K562 (cell line): ENCODE measurements around the gene CD79A. TPM values are rescaled to one million over a fixed set of nuclear protein-coding genes. Genes with fewer than 3 reads are reported as not detected.

ENCODE experiments used
- ATAC-seq: fragments of 200-7000 bp; cut with Tn5 transposase; 3 replicates; pipeline ENCODE4 v1.9.1; 2020; ENCODE audit warnings: moderate library complexity
- BruUV-seq: library from RNA; stranded (reverse); fragments of 400-500 nt; replicated peaks from 2 replicates; lab custom pipeline; 2021; lab: Mats Ljungman, UMichigan
- CTCF ChIA-PET: fragments of 300-600 bp; formaldehyde crosslinking; extraction: SDS; loops from one replicate; lab custom pipeline; 2021; ENCODE audit warnings: low intra/inter-chr PET ratio; lab: Yijun Ruan, JAX
- POLR2A ChIA-PET: fragments of 300-600, 350-650 bp; sonication (Branson Sonifier 250); formaldehyde crosslinking; extraction: SDS; loops from one replicate; lab custom pipeline; 2021; ENCODE audit warnings: antibody characterized with exemption, inconsistent platforms; lab: Yijun Ruan, JAX
- DNase-seq, 4 experiments: peaks; one replicate each; pipeline versions ENCODE4 v3.0.0 to v3.0.0-alpha.2; 2011 to 2018; ENCODE audit warnings: low spot score in 3 of 4, mixed read lengths in 3 of 4; ENCODE audit errors: extremely low read depth in 1 of 4
- FAIRE-seq: peaks from 2 replicates; lab custom pipeline; 2011; peaks lifted over from hg19 to GRCh38; lab: Jason Lieb, UNC
- H2AFZ ChIP-seq: 2 replicates; pipeline ENCODE4 v1.6.0; 2011; ENCODE audit warnings: low read depth, low read length, control low read depth, inconsistent platforms
- H3K27ac ChIP-seq: fragments of 200-600 bp; 3 replicates; pipeline ENCODE4 v1.8.0; 2011; ENCODE audit warnings: low read depth, mild to moderate bottlenecking, control low read depth, inconsistent platforms, low read length, moderate library complexity, mixed read lengths; ENCODE audit errors: extremely low read depth
- H3K27me3 ChIP-seq, 2 experiments: fragments of 300-600 bp in 1 of 2; 2 replicates in 1 of 2; 3 replicates in 1 of 2; pipeline versions ENCODE4 v1.6.0 to v1.8.0; 2011; ENCODE audit warnings: inconsistent platforms in 2 of 2, low read length in 2 of 2, mild to moderate bottlenecking in 1 of 2, mixed read lengths in 1 of 2, moderate library complexity in 1 of 2; ENCODE audit not compliant: control insufficient read depth in 2 of 2, insufficient read depth in 2 of 2
- H3K36me3 ChIP-seq: fragments of 300-600 bp; 3 replicates; pipeline ENCODE4 v1.8.0; 2011; ENCODE audit warnings: mild to moderate bottlenecking, low read length, inconsistent platforms; ENCODE audit not compliant: control insufficient read depth, insufficient read depth
- H3K4me1 ChIP-seq, 2 experiments: fragments of 200-600 bp in 1 of 2; replicated peaks in 1 of 2; 2 replicates in 1 of 2; 3 replicates in 1 of 2; pipeline versions ENCODE4 v1.5.1 to v1.8.0; 2011; ENCODE audit warnings: inconsistent platforms in 2 of 2, low read length in 2 of 2, mild to moderate bottlenecking in 1 of 2, mixed read lengths in 1 of 2, moderate library complexity in 1 of 2; ENCODE audit not compliant: control insufficient read depth in 2 of 2, insufficient read depth in 2 of 2
- H3K4me2 ChIP-seq: 2 replicates; pipeline ENCODE4 v1.6.1; 2011; ENCODE audit warnings: low read length, control low read depth, inconsistent platforms, mixed read lengths; ENCODE audit not compliant: insufficient read depth
- H3K4me3 ChIP-seq: fragments of 200-600 bp; sonication (generic), shearing (Covaris generic); 2 replicates; pipeline ENCODE4 v1.5.1; 2016; ENCODE audit warnings: control low read depth, inconsistent platforms
- H3K79me2 ChIP-seq: fragments of 200-600 bp; 3 replicates; pipeline ENCODE4 v1.8.0; 2011; ENCODE audit warnings: low read length, inconsistent platforms; ENCODE audit not compliant: control insufficient read depth, insufficient read depth
- H3K9ac ChIP-seq, 2 experiments: 2 replicates each; pipeline versions ENCODE4 v1.6.0 to v1.6.1; 2011; ENCODE audit warnings: low read depth in 2 of 2, low read length in 2 of 2, control low read depth in 1 of 2, inconsistent platforms in 1 of 2, mild to moderate bottlenecking in 1 of 2, mixed read lengths in 1 of 2; ENCODE audit not compliant: insufficient read depth in 1 of 2
- H3K9me1 ChIP-seq: one replicate; pipeline ENCODE4 v1.6.0; 2011; ENCODE audit warnings: inconsistent platforms, mild to moderate bottlenecking, low read length, moderate library complexity; ENCODE audit not compliant: control insufficient read depth, insufficient read depth
- H3K9me3 ChIP-seq: replicated peaks from 2 replicates; pipeline ENCODE4 v1.5.1; 2011; ENCODE audit warnings: low read depth, low read length, inconsistent platforms; ENCODE audit not compliant: control insufficient read depth, insufficient read depth
- H4K20me1 ChIP-seq: replicated peaks from 2 replicates; pipeline ENCODE4 v1.6.1; 2011; ENCODE audit warnings: low read length, inconsistent platforms, mixed read lengths; ENCODE audit not compliant: control insufficient read depth, insufficient read depth
- ELF4 ChIP-seq: fragments of 450-650 bp; formaldehyde crosslinking; IDR thresholded peaks from 2 replicates; pipeline ENCODE4 v1.4.0; 2022; ENCODE audit warnings: missing genetic modification characterization
- MAFG ChIP-seq: fragments of 450-650 bp; conservative IDR thresholded peaks from 2 replicates; pipeline ENCODE4 v1.6.1; 2016; ENCODE audit warnings: missing genetic modification characterization, missing compliant biosample characterization
- RBFOX2 ChIP-seq: fragments of 200-400 bp; formaldehyde crosslinking; IDR thresholded peaks from 2 replicates; pipeline ENCODE4 v1.6.1; 2017; ENCODE audit warnings: low read depth, mild to moderate bottlenecking, low read length, moderate library complexity
- RBM15 ChIP-seq: fragments of 200-400 bp; formaldehyde crosslinking; IDR thresholded peaks from 2 replicates; pipeline ENCODE4 v1.6.1; 2018; ENCODE audit warnings: mild to moderate bottlenecking, low read length, moderate library complexity; ENCODE audit not compliant: insufficient read depth
- SIN3A ChIP-seq, 2 experiments: fragments of 150-350 bp in 1 of 2; IDR thresholded peaks; 2 replicates each; pipeline ENCODE4 v1.6.1; 2011 to 2016; ENCODE audit warnings: borderline replicate concordance in 2 of 2, low read depth in 2 of 2, low read length in 2 of 2, mild to moderate bottlenecking in 2 of 2, moderate library complexity in 2 of 2; ENCODE audit not compliant: control insufficient read depth in 1 of 2
- SNRNP70 ChIP-seq: fragments of 200-400 bp; formaldehyde crosslinking; optimal IDR thresholded peaks from 2 replicates; pipeline ENCODE3; 2017; ENCODE audit warnings: low read depth, low read length
- TFAP4 ChIP-seq: sonication (generic); formaldehyde crosslinking; IDR thresholded peaks from 2 replicates; pipeline ENCODE4 v1.8.0; 2022; ENCODE audit warnings: missing genetic modification reagents, mild to moderate bottlenecking, moderate library complexity, borderline replicate concordance
- ZNF583 ChIP-seq: fragments of 250-450 bp; sonication (Bioruptor Pico); IDR thresholded peaks from 2 replicates; pipeline ENCODE4 v1.4.0; 2020
- WGBS: fragments of 100-300 bp; shearing (Covaris generic); methylation state at CpG from one replicate; pipeline ENCODE4 v1.1.6; 2016; ENCODE audit warnings: low coverage, mixed read lengths; ENCODE audit not compliant: insufficient coverage; ENCODE audit errors: missing lambda C conversion rate; 5-methylcytosine and 5-hydroxymethylcytosine counted together
- in situ Hi-C: fragments of 300-500 bp; cut with MboI; formaldehyde crosslinking; loops from 4 replicates; pipeline ENCODE4 v1.15.0; 2018; ENCODE audit warnings: inconsistent platforms, mixed read lengths
- intact Hi-C: fragments of 100-400 bp; cut with micrococcal nuclease; formaldehyde crosslinking; loops from 2 replicates; pipeline ENCODE4 v1.14.2; 2022
- polyA plus RNA-seq, 8 experiments: library from polyadenylated mRNA; depleted of rRNA in 4 of 8; stranded (reverse) in 5 of 8; unstranded in 3 of 8; fragments of >200 nt; fragmentation: Nextera tagmentation in 2 of 8; fragmentation: Illumina TruSeq in 1 of 8; extraction: Ambion mirVana in 2 of 8; extraction: Trizol in 1 of 8; gene quantifications; 2 replicates each; pipeline versions ENCODE4 v1.2.1 to v1.2.3, GENCODE V29; 2011 to 2014; ENCODE audit warnings: inconsistent platforms in 1 of 8, missing spikeins in 1 of 8
- total RNA-seq, 7 experiments: library from RNA; depleted of rRNA in 6 of 7; stranded (reverse); fragments of >200 nt in 6 of 7; fragmentation: Illumina TruSeq in 2 of 7; extraction: Trizol in 2 of 7; gene quantifications; 2 replicates each; pipeline versions ENCODE4 v1.2.1 to v1.2.3, GENCODE V29; 2011 to 2021; ENCODE audit warnings: low replicate concordance in 1 of 7

The CD79A gene
- total and polyA plus RNA-seq, 9 of the 15 experiments (the other 6 are each of a cell fraction or from before 2014, with no cell fraction given) = 0.04 to 0.72 (median 0.17) TPM; not detected in 3

GRCh38 chr19:41897181-41897580 lies 20.1 kb downstream of the CD79A start:
- no TSS peak for BruUV-seq
- Histone ChIP-seq H3K4me3 (no peak overlapping the region), H3K36me3 (peaks cover 79% of the 10 kb centered on the region), H3K27me3 (no peaks in the 10 kb centered on the region), H3K9ac (no peak overlapping the region), H2AFZ (no peak overlapping the region), H3K4me1 (peaks cover 0 to 23% of the 10 kb centered on the region in 2 experiments; a peak in 2 of 5 replicates), H3K4me2 (no peak overlapping the region), H3K27ac (no peak overlapping the region), H3K79me2 (no peaks in the 10 kb centered on the region), H3K9me1 (no peaks in the 10 kb centered on the region), H3K9me3 (no peaks in the 10 kb centered on the region), H4K20me1 (no peaks in the 10 kb centered on the region)
- ChIA-PET POLR2A (no interaction called here), CTCF (no interaction called here)
- no peak for TF ChIP-seq ZNF583 (CRISPR knock-in tag)
- no peak for TF ChIP-seq MAFG
- TF ChIP-seq ELF4 (CRISPR knock-in tag) = no peak
- TF ChIP-seq RBM15 = no peak
- TF ChIP-seq SNRNP70 = no peak
- 75% methylated on average over 2 of the region's 3 CpGs for WGBS
- FAIRE-seq (no peak), DNase-seq (peak in 2 of 4 experiments; percentile 53 to 59), ATAC-seq (peak; percentile 62)
- in situ Hi-C loops (no loop called here), intact Hi-C loops (no loop called here)

- no peak overlapping the region for H3K4me3 ChIP-seq
- in situ Hi-C loops (no loop called here), intact Hi-C loops (no loop called here)
- no peak for ATAC-seq
- H3K27ac ChIP-seq = no peak overlapping the region
- peak overlapping the region in 1 of 2 experiments; percentile 71; a peak in 2 of 4 replicates for H3K9ac ChIP-seq
- ChIA-PET CTCF (no interaction called here), POLR2A (no interaction called here)
- H3K9me3 ChIP-seq = no peaks in the 10 kb centered on the region
- peaks cover 0 to 21% of the 10 kb centered on the region in 2 experiments; a peak in 2 of 5 replicates for H3K4me1 ChIP-seq
- no peak overlapping the region for H3K4me2 ChIP-seq
- peak in 1 of 4 experiments; percentile 12 for DNase-seq
- TF ChIP-seq RBFOX2 = peak; percentile 25; the same call in 1 of the 2 replicates
- no peak for TF ChIP-seq SIN3A (IDR thresholded peaks at IDR 0.05; ENCODE audit: borderline replicate concordance in 2 of 2, control insufficient read depth in 1 of 2, low read depth in 2 of 2, low read length in 2 of 2)
- TF ChIP-seq TFAP4 (CRISPR knock-in tag) = peak; percentile 12; the same call in 1 of the 2 replicates
- FAIRE-seq = no peak
- no peak overlapping the region for H2AFZ ChIP-seq
- H3K79me2 ChIP-seq = no peaks in the 10 kb centered on the region
- WGBS = 79% methylated on average over 8 of the region's 24 CpGs
- no peaks in the 10 kb centered on the region for H4K20me1 ChIP-seq
- H3K36me3 ChIP-seq = peaks cover 79% of the 10 kb centered on the region
- H3K9me1 ChIP-seq = no peaks in the 10 kb centered on the region
- H3K27me3 ChIP-seq = no peaks in the 10 kb centered on the region
- no TSS peak for BruUV-seq
Measured at GRCh38 chr19:41897820-41898219, 20.7 kb downstream of the CD79A start.
